SK-N-SH treated with all-trans-retinoic acid at 6 μM for 48 hours (cell line): Measurements from ENCODE around the gene FAAH.

ENCODE experiments used
- ATAC-seq: fragments of 200-7000 bp; cut with Tn5 transposase; 3 replicates; pipeline ENCODE4 v1.9.1; 2020; ENCODE audit warnings: mild to moderate bottlenecking, moderate library complexity
- CREB5 ChIP-seq: fragments of 250-450 bp; sonication (Bioruptor Pico); IDR thresholded peaks from 2 replicates; pipeline ENCODE4 v1.5.1; 2020; ENCODE audit warnings: low read depth, mild to moderate bottlenecking, moderate library complexity
- CSDC2 ChIP-seq: fragments of 250-450 bp; sonication (Bioruptor Pico); IDR thresholded peaks from 2 replicates; pipeline ENCODE4 v1.5.0; 2020; ENCODE audit warnings: mild to moderate bottlenecking, moderate library complexity
- CSRNP3 ChIP-seq: fragments of 250-450 bp; sonication (Bioruptor Pico); IDR thresholded peaks from 2 replicates; pipeline ENCODE4 v1.5.1; 2021; ENCODE audit warnings: mild to moderate bottlenecking, moderate library complexity
- ESRRG ChIP-seq: fragments of 250-450 bp; sonication (Bioruptor Pico); IDR thresholded peaks from 2 replicates; pipeline ENCODE4 v1.6.1; 2021; ENCODE audit warnings: mild to moderate bottlenecking
- GLIS3 ChIP-seq: fragments of 250-450 bp; sonication (Bioruptor Pico); IDR thresholded peaks from 2 replicates; pipeline ENCODE4 v1.5.0; 2020; ENCODE audit warnings: mild to moderate bottlenecking, moderate library complexity
- ISL1 ChIP-seq: fragments of 250-450 bp; sonication (Bioruptor Pico); IDR thresholded peaks from 2 replicates; pipeline ENCODE4 v2.1.2; 2022; ENCODE audit warnings: mild to moderate bottlenecking, moderate library complexity
- PATZ1 ChIP-seq: fragments of 250-450 bp; sonication (Bioruptor Pico); IDR thresholded peaks from 2 replicates; pipeline ENCODE4 v1.8.0; 2020; ENCODE audit warnings: mild to moderate bottlenecking, moderate library complexity, borderline replicate concordance
- POU6F1 ChIP-seq: fragments of 250-450 bp; sonication (Bioruptor Pico); IDR thresholded peaks from 2 replicates; pipeline ENCODE4 v1.8.0; 2021; ENCODE audit warnings: low read depth, mild to moderate bottlenecking, moderate library complexity, borderline replicate concordance
- SNAI2 ChIP-seq: fragments of 250-450 bp; sonication (Bioruptor Pico); IDR thresholded peaks from 2 replicates; pipeline ENCODE4 v1.5.0; 2020; ENCODE audit warnings: mild to moderate bottlenecking, moderate library complexity
- TSHZ2 ChIP-seq: fragments of 250-450 bp; sonication (Bioruptor Pico); IDR thresholded peaks from 2 replicates; pipeline ENCODE4 v1.5.0; 2020; ENCODE audit warnings: mild to moderate bottlenecking, moderate library complexity
- ZC3H10 ChIP-seq: fragments of 250-450 bp; sonication (Bioruptor Pico); IDR thresholded peaks from 2 replicates; pipeline ENCODE4 v1.5.1; 2021; ENCODE audit warnings: mild to moderate bottlenecking, moderate library complexity
- ZFP3 ChIP-seq: fragments of 250-450 bp; sonication (Bioruptor Pico); IDR thresholded peaks from 2 replicates; pipeline ENCODE4 v1.5.0; 2020; ENCODE audit warnings: mild to moderate bottlenecking, moderate library complexity
- ZFP30 ChIP-seq: fragments of 450-650 bp; formaldehyde crosslinking; IDR thresholded peaks from 2 replicates; pipeline ENCODE4 v1.5.0; 2022; ENCODE audit warnings: mild to moderate bottlenecking, moderate library complexity
- ZNF565 ChIP-seq: fragments of 450-650 bp; formaldehyde crosslinking; conservative IDR thresholded peaks from 2 replicates; pipeline ENCODE4 v1.5.0; 2020; ENCODE audit warnings: low read depth, mild to moderate bottlenecking, moderate library complexity
- ZNF8 ChIP-seq: fragments of 450-650 bp; formaldehyde crosslinking; IDR thresholded peaks from 2 replicates; pipeline ENCODE4 v1.5.0; 2020; ENCODE audit warnings: mild to moderate bottlenecking, moderate library complexity

Gene FAAH

GRCh38 chr1:46396441-46397398 is 2.6 kb downstream of the FAAH start (continued):
- TF ChIP-seq CREB5 (CRISPR knock-in tag) = no peak
- TF ChIP-seq ZFP3 (CRISPR knock-in tag) = no peak

GRCh38 chr1:46399307-46399706 is 5.2 kb downstream of the FAAH start:
- no peak for TF ChIP-seq PATZ1
- no peak for TF ChIP-seq CREB5 (CRISPR knock-in tag)
- TF ChIP-seq TSHZ2 (CRISPR knock-in tag) = no peak
- TF ChIP-seq ISL1 (CRISPR knock-in tag) = no peak
- no peak for TF ChIP-seq POU6F1 (CRISPR knock-in tag)
- TF ChIP-seq, all 23 proteins: peak for 0
- ATAC-seq = no peak

GRCh38 chr1:46400421-46400820 is 6.3 kb downstream of the FAAH start:
- no peak for ATAC-seq
- TF ChIP-seq CSDC2 = no peak
- no peak for TF ChIP-seq ZNF8
- TF ChIP-seq GLIS3 (CRISPR knock-in tag) = no peak
- TF ChIP-seq ZFP30 (CRISPR knock-in tag) = no peak
- no peak for TF ChIP-seq ISL1 (CRISPR knock-in tag)
- TF ChIP-seq ESRRG (CRISPR knock-in tag) = no peak
- no peak for TF ChIP-seq ZNF565
- no peak for TF ChIP-seq PATZ1
- no peak for TF ChIP-seq ZC3H10 (CRISPR knock-in tag)
- TF ChIP-seq CSRNP3 = no peak
- TF ChIP-seq POU6F1 (CRISPR knock-in tag) = no peak
- no peak for TF ChIP-seq ZFP3 (CRISPR knock-in tag)
- TF ChIP-seq SNAI2 (CRISPR knock-in tag) = no peak
- TF ChIP-seq, all 23 proteins: peak for 0
